GM18502 (cell line): ENCODE measurements around the gene MTUS2.

Experiments used
- ATAC-seq: cut with Tn5 transposase; IDR thresholded peaks from one replicate; pipeline ENCODE4 v1.9.1; 2021; ENCODE audit warnings: mild to moderate bottlenecking; ENCODE audit not compliant: unreplicated experiment, poor library complexity

Gene MTUS2

DNA sequence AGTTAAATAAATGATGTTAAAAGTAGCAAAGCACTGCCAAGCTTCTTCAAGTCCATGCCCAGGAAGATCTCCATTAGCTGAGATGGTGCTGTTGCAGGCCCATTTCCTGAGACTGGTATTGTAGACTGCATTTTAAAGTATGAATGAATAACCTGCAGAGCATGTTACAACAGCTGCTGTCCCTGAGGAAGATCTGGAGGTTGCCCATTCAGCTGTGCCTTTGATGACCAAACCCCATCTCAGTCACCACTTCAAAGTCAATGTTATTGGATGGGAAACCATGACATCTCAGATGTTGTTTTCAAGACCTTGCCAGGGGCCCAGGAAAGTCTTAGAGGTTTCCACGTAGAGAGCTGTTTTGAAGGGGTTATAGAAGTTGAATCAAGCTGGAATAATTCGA is 281.3 kb downstream of the MTUS2 start:
- ATAC-seq, result no peak

DNA sequence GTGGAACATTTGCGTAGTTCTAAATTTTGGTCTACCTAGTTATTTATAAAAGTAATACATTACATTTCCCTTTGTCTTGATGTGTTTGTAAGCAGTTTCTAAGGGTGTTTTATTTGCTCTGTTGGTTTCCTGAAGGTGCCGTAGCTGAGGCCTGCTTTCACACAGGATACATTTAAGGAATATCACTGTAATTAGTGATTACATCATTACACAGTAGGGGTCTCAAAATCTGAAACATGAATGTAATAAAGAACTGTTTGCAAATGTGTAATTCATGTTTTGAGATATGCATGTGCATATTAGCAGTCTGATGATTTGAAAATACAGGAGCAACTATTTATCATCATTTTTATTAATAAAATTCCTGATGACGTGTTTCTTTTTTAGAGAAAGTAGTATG is 281.8 kb downstream of the MTUS2 start:
- ATAC-seq, result no peak

DNA sequence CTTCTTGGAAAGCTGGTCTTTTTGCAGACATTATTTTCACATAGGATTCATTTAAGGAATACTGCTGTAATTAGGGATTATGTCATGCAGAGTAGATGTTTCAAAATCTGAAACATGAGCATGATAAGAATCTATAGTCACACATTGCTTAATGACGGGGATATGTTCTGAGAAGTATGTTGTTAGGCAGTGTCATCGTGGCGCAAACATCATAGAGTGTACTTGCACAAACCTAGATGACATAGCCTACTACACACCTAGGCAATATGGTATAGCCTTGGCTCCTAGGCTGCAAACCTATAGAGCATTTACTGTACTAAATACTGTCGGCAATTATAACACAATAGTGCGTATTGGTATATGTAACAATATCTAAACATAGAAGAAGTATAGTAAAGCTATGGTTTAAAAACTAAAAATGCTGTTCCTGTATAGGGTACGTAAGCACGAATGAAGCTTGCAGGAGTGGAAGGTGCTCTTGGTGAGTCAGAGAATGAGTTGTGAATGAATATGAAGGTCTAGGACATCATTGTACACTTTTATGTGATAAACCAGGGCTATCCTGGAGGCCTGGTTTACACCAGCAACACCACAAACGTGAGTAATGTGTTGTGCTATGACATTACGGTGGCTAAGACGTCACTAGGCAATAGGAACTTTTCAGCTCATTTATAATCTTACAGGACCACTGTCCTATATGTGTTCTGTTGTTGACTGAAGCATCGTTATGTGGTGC is 283.1 kb downstream of the MTUS2 start:
- no peak for ATAC-seq

DNA sequence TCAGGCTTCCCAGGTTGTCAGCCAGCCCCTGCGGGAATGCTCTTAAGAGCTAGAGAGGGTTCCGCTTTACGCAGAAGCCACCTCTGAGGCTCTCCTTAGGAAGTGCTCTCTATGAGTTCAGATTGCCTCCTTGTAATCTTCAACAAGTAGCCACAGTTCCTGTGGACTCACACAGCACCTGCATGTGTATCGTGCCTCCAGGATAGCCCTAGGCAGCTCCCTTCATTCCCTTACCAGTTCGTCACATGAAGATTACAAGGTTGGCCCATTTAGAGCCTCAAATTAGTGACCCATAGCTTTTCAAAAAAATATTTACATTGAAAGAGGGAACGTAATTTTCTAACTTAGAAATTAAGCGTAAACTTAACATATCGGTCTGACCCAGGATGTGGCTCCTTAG is 284.3 kb downstream of the MTUS2 start:
- no peak for ATAC-seq

DNA sequence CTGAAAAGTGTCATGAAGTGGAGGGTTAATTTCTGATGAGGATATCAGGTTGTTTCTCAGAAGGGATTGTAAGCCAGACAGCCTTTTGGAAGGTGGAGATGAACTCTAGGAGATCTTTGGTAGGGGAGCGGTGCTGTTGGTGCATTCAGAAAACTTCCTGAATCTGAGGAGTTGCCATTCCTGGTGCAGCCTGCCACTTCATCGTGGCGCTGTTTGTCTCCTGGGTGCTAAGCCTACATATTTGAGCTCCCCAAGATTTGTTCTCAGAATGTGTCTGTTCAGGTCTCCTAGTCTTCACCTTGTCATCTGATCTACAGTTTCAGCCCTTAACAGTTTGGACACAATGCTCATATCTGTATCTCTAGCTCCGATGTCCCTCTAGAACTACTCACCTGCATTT is 285.6 kb downstream of the MTUS2 start:
- no peak for ATAC-seq

DNA sequence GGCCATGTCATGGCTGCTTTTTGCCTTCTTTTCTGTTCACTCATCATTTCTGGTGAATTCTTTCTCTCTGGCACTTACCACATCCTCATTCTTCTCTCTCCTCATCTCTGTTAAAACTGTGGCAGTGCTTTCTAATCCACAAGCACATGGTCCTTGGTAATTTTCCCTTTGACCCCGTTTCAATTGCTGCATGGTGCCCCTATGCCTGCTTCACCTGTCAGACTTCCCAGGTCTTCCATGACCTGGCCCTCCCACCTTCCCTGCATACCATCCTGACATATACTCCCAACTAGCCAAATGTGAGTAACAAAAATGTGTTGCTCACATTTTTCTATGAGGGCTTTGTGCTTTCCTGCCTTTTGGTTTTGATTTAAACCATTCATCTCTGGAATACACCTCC is 286.5 kb downstream of the MTUS2 start:
- no peak for ATAC-seq

DNA sequence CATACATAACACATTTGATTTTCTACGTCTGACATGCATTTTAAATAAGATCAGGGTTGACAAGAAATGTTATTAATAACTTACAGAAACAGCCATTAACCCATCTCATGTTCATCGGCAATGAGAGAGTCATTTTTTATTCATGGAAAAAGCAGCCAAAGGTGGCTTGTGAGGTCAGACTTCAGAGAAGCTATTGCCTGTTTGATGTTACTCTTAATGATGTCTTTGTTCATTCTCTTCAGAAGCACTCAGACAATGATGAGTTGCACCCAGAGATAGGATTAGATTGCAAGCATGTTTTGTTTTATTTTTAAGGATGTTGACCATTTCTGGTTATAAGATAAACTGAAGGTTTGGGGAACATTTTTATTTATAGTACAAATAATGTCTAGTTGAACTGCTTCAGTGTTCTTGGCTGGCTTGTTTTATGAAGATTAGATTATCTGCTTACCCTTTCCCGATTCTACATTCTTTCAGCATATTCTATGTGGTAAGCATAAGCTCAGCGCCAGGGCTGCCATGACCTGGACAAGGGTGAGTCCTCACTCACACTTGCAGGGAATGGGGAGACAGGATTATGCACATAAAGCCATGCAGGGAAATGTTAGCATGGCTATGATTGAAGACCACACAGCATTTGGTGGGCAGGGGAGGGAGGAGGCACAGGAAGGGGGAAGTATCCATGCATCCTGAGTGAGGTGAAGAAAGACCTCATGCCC is 288.1 kb downstream of the MTUS2 start:
- ATAC-seq, result no peak

DNA sequence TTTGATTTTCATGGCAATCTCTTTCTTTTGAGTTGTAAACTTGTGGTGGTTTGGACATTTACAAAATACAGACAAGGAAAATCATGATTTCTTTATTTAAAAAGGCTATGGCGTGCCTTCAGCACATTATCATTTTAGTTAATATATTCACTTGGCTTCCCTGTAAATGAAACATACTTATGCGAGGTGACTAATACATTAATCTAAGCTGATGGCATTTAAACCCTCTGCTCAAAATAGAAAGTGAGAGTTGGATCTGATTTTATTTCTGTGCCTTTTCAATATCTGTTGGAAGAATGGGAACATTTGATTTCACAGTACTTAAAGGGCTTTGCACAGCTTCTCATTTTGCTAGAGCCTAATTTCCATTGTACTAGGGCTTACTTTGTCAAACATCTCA is 289.8 kb downstream of the MTUS2 start:
- no peak for ATAC-seq

DNA sequence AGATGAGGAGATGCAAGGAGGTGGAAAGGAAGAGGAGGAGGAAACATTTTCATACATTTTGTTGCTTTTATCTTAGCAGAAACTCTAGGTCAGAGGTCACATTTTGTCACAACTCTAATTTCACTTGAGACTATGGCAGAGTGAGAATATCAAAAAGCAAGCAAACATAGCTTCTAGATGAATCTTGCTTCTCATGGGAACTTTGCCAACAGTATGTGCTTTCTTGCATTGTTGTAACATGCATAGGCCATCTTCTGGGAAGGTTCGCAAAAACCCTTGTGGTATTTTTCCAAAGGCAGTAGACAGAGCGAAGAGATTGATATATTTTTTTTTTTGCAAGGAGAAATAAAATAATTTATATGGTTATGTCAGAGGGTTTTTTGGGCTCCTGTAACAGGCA is 291.3 kb downstream of the MTUS2 start:
- no peak for ATAC-seq

DNA sequence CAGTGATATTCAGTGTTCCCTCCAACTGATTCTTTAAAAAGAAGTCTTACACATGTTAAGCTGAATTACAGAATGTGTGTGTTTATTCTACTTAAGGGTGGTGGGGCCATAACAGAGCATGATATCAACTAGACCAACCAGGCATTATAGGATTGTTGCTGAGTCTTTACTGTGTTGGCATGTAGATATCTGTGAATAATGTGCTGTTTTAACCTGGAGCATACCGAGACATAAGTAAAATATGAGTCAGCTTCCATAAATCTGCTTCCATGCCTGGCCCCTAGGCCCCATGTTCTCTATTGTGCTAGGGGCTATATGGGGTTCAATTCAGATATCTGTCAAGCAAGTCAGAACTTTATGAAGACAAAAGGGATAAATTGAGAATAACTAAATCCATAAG is 295.7 kb downstream of the MTUS2 start:
- ATAC-seq, result no peak

DNA sequence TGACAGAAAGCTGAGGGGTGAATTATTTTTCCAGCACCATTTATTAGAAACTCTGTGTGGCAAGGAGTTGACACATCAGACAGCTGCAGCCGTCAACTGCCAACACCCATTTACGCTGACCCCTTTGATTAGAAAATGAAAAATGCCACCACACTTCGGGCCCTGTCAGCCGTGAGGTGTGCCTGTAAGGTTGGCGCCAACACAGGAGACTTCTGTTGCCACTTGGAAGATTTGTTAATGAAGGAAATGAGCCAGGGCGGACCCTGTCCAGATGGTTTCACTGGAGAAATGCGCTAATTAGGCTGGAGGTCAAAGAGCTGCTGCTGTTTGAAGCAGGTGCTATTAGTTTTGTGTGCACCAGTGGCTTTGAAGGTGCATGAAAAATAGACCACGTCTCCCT is 297.5 kb downstream of the MTUS2 start:
- no peak for ATAC-seq

DNA sequence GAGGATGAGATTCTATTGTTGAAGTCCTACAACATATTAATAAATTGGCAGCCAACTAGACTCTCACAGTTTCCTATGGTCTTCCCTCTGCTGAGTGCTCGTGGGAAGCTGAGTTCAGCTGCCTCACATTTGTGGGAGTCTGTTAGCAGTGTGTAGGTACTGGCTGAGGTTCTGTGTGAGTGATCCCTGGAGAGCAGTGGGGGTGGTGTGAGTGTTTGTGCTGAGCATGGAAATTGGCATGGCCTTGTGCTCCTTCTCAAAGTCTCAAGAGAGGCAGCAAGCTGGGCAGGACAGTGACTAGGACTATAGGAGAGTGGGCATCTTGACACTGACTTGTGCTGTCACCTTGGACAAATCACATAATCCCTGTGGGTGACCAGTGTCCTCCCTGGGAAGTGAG is 298.3 kb downstream of the MTUS2 start:
- no peak for ATAC-seq

DNA sequence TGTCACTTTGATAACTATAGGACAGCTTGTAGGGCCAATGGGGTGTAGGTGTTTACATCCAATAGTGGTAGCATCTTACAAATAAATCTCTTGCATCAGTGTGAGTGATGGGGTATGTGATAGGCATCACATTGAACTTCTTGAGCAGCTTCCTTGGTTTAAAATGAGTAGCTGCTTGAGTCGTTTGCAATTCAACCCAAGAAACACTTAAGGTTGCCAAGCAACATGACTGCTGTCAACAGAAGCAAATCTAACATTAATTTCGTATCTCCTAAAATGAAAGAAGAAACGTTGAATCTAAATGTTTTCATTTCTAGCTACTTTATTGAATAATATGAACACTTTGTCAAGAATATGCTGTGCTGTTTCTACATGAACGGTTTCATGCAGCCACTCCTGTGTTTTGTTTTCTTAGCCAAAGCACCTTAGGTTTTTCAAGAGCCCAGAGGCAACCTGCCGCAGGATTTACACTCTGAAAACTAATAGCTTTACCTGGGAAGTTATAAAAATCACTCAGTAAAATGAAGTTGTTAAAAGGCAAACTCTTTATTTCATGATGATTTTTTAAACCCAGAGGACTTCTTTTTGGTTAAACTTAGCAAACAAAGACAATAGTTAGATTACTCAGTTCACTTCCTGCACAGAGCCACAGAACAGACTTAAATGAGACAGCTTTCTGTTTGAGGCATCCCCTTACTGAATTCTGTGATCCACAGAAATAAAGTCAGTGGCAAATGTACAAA is 305.2 kb downstream of the MTUS2 start:
- peak; percentile 81 for ATAC-seq

DNA sequence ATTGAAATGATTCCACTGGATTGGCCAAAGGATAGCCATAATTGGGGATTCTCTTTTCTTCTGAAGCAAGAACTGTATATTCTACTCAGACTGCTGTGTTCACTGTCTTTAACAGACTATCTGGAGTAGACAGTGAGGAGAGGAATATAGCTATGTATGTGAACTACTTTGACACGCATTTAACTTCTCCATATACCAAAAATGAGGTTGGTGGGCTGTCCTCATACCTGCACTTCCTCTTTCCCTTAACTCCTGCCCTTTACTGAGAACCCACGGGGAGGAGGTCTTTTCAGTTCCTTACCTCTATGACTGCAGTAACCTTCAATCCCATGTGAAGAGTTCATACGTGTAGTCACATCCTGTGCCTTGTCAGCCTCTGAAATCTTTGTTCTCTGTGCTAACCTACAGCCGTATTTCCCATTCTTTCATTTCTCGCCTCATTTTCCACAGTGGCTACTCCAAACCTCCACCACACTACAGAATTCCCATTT is 305.8 kb downstream of the MTUS2 start:
- peak; percentile 78 for ATAC-seq

DNA sequence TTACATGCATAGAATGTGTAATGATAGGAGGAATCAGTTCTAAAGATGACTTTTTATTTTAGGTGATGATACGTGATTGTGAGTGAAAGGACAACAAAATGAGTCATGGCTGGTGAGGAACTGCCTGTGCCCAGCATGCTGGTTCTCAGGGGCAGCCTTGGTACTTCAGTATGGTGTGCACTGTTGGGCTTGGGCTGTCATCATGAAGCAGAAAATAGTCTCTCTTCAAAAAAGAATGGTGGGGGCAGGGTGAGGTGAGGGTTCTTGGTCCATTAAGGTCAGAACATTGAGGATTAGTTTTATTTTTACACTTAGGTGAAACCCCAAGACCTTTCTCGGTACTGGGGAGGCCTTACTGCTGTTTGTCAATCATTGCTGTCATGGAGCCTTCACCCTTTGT is 309.5 kb downstream of the MTUS2 start:
- ATAC-seq, result no peak

DNA sequence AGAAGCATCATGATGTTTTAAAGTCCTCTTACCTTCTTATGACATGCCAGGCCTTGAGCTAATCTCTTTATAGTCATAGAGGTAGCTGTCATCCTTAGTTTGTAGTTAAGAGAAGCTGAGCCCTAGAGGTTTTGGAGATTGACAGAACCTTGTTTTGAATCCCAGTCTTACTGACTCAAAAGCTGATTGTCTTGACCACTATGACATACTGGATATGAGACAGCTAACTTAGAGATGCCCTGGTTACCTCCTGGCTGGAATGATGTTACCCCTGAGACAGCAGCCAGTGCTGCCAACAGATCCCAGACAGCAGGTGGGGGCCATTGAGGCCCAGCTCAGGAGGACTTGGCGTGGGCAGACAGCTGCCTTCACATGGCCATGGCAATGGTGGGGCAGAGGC is 311.0 kb downstream of the MTUS2 start:
- no peak for ATAC-seq

DNA sequence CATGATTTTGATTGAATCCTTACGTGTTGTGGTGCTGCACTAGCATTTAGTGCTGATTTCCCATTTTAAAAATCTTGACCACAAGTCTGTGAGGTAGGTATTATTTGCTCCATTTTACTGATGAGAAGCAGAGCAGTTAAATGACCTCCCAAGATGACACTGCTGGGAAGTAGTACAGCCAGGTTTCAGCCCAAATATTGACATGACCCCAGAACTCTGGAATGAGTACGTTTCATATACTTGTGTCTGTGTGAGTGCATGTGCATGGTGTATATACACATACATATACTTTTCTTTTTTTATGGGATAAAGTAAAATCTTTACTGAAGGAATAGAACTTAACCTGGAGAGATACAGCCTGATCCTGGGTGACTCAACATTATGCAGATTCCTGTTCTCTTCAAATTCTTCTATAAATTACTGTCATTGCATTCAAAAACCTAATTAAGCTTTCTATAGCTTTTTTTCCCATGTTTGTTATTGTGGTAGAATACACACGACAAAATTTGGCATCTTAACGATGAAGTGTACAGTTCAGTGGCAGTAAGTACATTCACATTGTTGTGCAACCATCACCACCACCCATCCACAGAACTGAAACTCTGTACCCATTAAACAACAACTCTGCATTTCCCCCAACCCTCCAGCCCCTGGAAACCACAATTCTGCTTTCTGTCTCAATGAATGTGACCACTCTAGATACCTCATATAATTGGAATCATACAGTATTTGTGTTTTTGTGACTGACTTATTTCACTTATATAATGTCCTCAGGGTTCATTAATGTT is 311.9 kb downstream of the MTUS2 start:
- no peak for ATAC-seq

DNA sequence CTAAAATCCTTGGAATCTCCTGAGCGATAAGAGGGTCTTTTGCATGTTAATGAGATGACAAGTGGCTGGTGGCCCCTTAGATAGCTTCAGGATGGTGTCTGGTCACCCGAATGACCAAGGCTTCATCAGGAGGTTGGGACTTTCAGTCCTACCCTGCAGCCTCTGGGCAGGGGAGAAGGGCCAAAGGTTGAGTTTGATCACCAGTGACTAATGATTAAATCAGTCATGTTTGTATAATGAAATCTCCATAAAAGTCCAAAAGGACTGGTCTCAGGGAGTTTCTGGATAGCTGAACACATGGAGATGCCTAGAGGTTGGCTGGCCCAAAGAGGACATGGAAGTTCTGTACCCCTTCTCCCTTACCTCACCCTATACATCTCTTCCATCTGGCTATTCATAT is 316.2 kb downstream of the MTUS2 start:
- no peak for ATAC-seq

DNA sequence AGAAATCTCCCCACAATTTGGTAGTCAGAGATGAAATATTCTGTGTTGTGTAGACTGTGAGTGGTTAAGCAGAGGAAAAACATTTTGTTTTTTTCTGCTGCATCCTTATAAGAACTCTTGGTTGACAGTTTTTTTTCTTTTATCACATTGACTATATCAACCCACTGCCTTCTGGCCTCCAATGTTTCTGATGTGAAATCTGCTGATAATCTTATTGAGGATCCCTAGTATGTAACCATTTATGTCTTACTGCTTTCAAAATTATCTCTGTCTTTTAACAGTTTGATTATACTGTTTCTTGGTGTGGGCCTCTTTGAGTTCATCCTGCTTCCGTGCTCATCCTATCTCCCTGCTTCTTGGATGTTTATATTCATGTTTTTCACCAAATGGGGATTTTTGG is 316.9 kb downstream of the MTUS2 start:
- no peak for ATAC-seq

DNA sequence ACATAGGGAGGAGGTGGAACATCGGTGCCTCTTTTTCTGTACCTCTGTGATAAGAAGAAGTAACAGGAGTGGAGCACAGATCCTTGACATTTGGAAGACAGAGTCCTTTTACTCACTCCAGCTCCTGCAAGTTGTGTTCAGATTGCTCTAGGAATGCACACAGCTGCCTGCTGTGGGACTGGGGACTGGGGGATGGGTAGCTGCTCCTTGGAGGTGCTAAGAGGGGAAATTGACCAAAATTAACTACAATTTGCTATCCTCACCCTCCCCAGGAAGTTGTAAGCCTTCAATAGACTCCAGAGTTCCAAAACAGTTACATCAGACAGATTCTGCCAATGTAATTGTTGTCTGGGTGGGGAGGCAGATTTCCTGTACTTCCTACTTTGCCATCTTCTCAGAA is 317.9 kb downstream of the MTUS2 start:
- no peak for ATAC-seq

DNA sequence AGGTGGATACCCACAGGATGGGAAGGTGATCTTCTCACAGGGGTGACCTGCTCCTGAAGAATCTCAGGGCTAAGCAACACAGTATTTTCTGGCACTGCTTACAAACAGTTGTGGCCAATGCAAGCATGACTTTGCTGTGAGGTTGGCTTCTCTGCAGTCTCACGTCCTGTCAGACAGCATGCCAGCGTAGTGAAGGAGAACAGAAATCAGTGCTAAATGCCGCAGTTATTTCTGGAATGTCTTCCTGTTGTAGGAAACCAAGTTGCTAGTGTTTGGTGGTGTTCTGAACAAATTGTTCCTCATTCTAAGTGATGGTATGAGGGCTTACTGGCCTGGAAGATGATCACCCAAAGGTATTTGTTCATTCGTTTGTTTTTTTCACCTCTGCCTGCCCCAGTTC is 320.1 kb downstream of the MTUS2 start:
- ATAC-seq, result no peak
